ENCODE data around the gene TRIM4.

Gene TRIM4

DNA sequence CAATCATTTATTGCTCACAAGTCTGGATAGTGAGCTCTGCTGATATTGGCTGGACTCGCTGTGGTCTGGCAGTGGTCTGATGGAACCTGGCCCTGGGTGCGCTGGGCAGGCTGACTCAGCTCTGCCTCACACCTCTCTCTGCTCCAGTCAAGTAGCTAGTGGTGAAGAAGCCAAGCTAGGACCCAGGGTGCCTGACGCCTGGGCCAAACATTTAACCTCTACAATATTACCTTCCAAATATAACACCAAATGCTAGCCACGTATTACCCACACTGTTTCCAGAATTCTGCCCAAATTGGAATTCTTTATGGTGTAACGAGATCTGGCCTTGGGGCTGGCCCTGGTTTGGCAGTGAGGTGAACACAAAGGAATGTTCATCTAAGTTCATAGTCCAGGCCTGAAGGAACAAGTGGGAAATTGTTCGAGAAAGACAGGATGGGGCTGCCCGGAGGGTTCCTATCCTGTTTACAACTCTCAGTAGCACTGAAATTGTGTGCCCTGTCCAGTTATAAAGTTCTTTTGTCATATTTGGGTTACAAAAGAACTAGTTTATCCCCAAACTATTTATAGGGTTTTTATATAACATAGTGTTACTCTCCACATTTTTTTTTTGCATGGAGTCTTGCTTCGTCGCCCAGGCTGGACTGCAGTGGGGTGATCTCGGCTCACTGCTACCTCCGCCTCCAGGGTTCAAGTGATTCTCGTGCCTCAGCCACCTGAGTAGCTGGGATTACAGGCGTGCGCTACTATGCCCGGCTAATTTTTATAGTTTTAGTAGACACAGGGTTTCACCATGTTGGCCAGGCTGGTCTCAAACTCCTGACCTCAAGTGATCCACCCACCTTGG is 58.8 kb downstream of the TRIM4 start:
- Histone ChIP-seq H3F3A (ENCODE audit: low read depth) (no peaks in the 10 kb centered on the region), H3K9ac (ENCODE audit: low read depth, low read length, poor library complexity, severe bottlenecking) (no peak overlapping the region), H2AFZ (ENCODE audit: low read length) (no peak overlapping the region), H3K79me2 (ENCODE audit: insufficient read depth, low read length) (no peaks in the 10 kb centered on the region), H4K20me1 (ENCODE audit: insufficient read depth, low read length, poor library complexity, severe bottlenecking) (no peaks in the 10 kb centered on the region), H3K4me2 (ENCODE audit: low read depth, low read length, poor library complexity, severe bottlenecking) (no peak overlapping the region), H3K36me3 (ENCODE audit: insufficient read depth, low read length) (no peaks in the 10 kb centered on the region), H3K4me3 (ENCODE audit: low read length, poor library complexity, severe bottlenecking) (no peak overlapping the region), H3K9me2 (replicated peaks; ENCODE audit: low read depth, low read length) (no peaks in the 10 kb centered on the region), H3K9me3 (ENCODE audit: insufficient read depth, low read depth, low read length) (peaks cover 4% of the 10 kb centered on the region; the same call in 1 of the 2 replicates), H3K27me3 (ENCODE audit: insufficient read depth, low read length, poor library complexity, severe bottlenecking) (peaks cover 5% of the 10 kb centered on the region), H3K4me1 (ENCODE audit: insufficient read depth, low read length, poor library complexity, severe bottlenecking) (no peaks in the 10 kb centered on the region)
- TF ChIP-seq CTCF (conservative IDR thresholded peaks at IDR 0.05; ENCODE audit: low read length): no peak
- TF ChIP-seq EZH2phosphoT487 (IDR thresholded peaks at IDR 0.05; ENCODE audit: borderline replicate concordance): no peak

DNA sequence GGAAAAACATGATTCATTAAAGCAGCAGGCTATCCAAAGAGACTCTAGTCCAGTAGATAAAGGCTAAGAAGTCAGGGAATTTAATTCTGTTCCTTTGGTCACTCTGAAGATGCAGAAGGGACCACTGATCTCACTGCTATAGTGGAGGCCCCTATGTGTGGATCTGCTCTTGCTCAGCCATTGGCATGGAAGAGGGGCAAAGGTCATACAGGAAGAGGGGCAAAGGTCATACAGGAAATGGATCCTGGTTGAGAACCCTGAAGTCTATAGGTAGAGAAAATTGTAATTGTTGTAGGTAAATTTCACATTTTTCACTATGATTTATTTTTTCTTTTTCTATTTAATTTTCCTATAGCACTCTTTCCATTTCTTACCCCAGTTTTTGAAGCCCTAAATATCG is 64.1 kb downstream of the TRIM4 start:
- Histone ChIP-seq H3K9me2 (replicated peaks; ENCODE audit: low read depth, low read length) (no peaks in the 10 kb centered on the region), H3K79me2 (ENCODE audit: insufficient read depth, low read length) (no peaks in the 10 kb centered on the region), H4K20me1 (ENCODE audit: insufficient read depth, low read length, poor library complexity, severe bottlenecking) (no peaks in the 10 kb centered on the region), H3K4me3 (ENCODE audit: low read length, poor library complexity, severe bottlenecking) (no peak overlapping the region), H3K4me2 (ENCODE audit: low read depth, low read length, poor library complexity, severe bottlenecking) (no peak overlapping the region), H2AFZ (ENCODE audit: low read length) (no peak overlapping the region), H3K4me1 (ENCODE audit: insufficient read depth, low read length, poor library complexity, severe bottlenecking) (no peaks in the 10 kb centered on the region), H3K9me3 (ENCODE audit: insufficient read depth, low read depth, low read length) (no peaks in the 10 kb centered on the region), H3F3A (ENCODE audit: low read depth) (no peaks in the 10 kb centered on the region), H3K27me3 (ENCODE audit: insufficient read depth, low read length, poor library complexity, severe bottlenecking) (peaks cover 6% of the 10 kb centered on the region), H3K9ac (ENCODE audit: low read depth, low read length, poor library complexity, severe bottlenecking) (no peak overlapping the region), H3K36me3 (ENCODE audit: insufficient read depth, low read length) (no peaks in the 10 kb centered on the region)
- TF ChIP-seq EZH2phosphoT487 (IDR thresholded peaks at IDR 0.05; ENCODE audit: borderline replicate concordance) (no peak), CTCF (conservative IDR thresholded peaks at IDR 0.05; ENCODE audit: low read length) (no peak)

DNA sequence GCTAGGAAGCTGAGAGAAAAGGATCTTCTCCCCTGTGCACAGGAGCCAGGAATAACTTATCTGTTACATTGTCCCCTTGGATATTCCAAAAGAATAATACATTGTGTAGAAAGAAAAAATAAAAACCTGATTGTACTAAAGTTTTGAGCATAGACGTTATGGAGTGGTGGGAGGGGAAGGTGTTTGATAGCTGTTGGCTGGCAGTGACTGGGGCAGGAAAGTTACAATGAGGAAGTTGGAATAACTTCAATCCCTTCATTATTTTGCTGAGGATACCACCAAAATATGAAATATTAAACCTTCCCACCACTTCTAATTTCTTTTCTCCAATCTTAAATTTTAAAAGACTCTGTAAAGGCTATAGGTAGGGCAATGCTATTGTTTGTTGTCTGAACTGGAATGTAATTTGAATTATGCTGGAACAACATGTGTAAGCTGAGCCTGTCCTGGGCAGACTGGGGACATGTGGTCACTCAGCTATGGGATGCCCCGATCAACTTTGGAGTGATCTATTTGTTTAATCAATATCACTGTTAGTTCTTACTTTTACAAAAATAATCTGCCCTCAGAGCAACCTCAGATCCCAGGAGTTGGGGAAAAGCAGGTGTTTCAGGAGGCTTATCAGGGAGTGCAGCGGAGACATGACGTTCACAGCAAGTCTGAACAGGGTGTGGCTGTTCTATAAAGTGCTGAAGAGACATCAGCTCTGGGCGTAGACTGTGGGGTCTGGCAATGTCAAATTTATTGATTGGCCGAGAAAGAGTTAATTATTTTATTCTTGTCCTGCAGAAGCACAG is 70.7 kb downstream of the TRIM4 start:
- Histone ChIP-seq H3K9ac (ENCODE audit: low read depth, low read length, poor library complexity, severe bottlenecking) (no peak overlapping the region), H3K36me3 (ENCODE audit: insufficient read depth, low read length) (no peaks in the 10 kb centered on the region), H3K9me2 (replicated peaks; ENCODE audit: low read depth, low read length) (no peaks in the 10 kb centered on the region), H3K79me2 (ENCODE audit: insufficient read depth, low read length) (no peaks in the 10 kb centered on the region), H3K4me3 (ENCODE audit: low read length, poor library complexity, severe bottlenecking) (no peak overlapping the region), H3K4me2 (ENCODE audit: low read depth, low read length, poor library complexity, severe bottlenecking) (no peak overlapping the region), H3K27me3 (ENCODE audit: insufficient read depth, low read length, poor library complexity, severe bottlenecking) (no peaks in the 10 kb centered on the region), H3F3A (ENCODE audit: low read depth) (no peaks in the 10 kb centered on the region), H3K4me1 (ENCODE audit: insufficient read depth, low read length, poor library complexity, severe bottlenecking) (no peaks in the 10 kb centered on the region), H3K9me3 (ENCODE audit: insufficient read depth, low read depth, low read length) (no peaks in the 10 kb centered on the region), H4K20me1 (ENCODE audit: insufficient read depth, low read length, poor library complexity, severe bottlenecking) (no peaks in the 10 kb centered on the region), H2AFZ (ENCODE audit: low read length) (no peak overlapping the region)
- TF ChIP-seq EZH2phosphoT487 (IDR thresholded peaks at IDR 0.05; ENCODE audit: borderline replicate concordance) (no peak), CTCF (conservative IDR thresholded peaks at IDR 0.05; ENCODE audit: low read length) (no peak)
